Effector memory CD4-positive, alpha-beta T cell (primary cell): ENCODE data around the gene HYAL1.

Experiments used
- DNase-seq, 3 donors: peaks; one replicate each; pipeline ENCODE4 v3.0.0-alpha.2; 2020
- H3K27ac ChIP-seq: 2 replicates; pipeline ENCODE4 v1.7.0; 2013; ENCODE audit warnings: mild to moderate bottlenecking, low read length, moderate library complexity; ENCODE audit not compliant: insufficient read depth, poor library complexity, severe bottlenecking
- H3K27me3 ChIP-seq: replicated peaks from 2 replicates; pipeline ENCODE4 v1.7.0; 2013; ENCODE audit warnings: mild to moderate bottlenecking, low read length; ENCODE audit not compliant: insufficient read depth, control insufficient read depth, poor library complexity, severe bottlenecking
- H3K36me3 ChIP-seq: 2 replicates; pipeline ENCODE4 v1.7.0; 2013; ENCODE audit warnings: mild to moderate bottlenecking, low read length, moderate library complexity; ENCODE audit not compliant: control insufficient read depth, insufficient read depth
- H3K4me1 ChIP-seq: 2 replicates; pipeline ENCODE4 v1.7.0; 2013; ENCODE audit warnings: low read length, mild to moderate bottlenecking; ENCODE audit not compliant: control insufficient read depth, insufficient read depth, poor library complexity, severe bottlenecking
- H3K4me3 ChIP-seq: 2 replicates; pipeline ENCODE4 v1.7.0; 2013; ENCODE audit warnings: low read length, low read depth, mild to moderate bottlenecking; ENCODE audit not compliant: insufficient read depth, poor library complexity, severe bottlenecking
- H3K9me3 ChIP-seq: 2 replicates; pipeline ENCODE4 v1.7.0; 2013; ENCODE audit warnings: mild to moderate bottlenecking, low read length, moderate library complexity; ENCODE audit not compliant: control insufficient read depth

Gene HYAL1

GRCh38 chr3:50333744-50334328, 30.5 kb upstream of the HYAL1 start:
- H3K36me3 ChIP-seq = peaks cover 25% of the 10 kb centered on the region
- H3K4me1 ChIP-seq = peaks cover 31% of the 10 kb centered on the region
- H3K9me3 ChIP-seq = no peaks in the 10 kb centered on the region
- H3K27me3 ChIP-seq = no peaks in the 10 kb centered on the region
- H3K4me3 ChIP-seq = no peak overlapping the region
- H3K27ac ChIP-seq = peak overlapping the region; percentile 95
- DNase-seq = no peak

- peaks cover 41% of the 10 kb centered on the region for H3K4me1 ChIP-seq
- H3K9me3 ChIP-seq = no peaks in the 10 kb centered on the region
- no peak overlapping the region for H3K4me3 ChIP-seq
- H3K27me3 ChIP-seq = no peaks in the 10 kb centered on the region
- no peak overlapping the region for H3K27ac ChIP-seq
- H3K36me3 ChIP-seq = peaks cover 25% of the 10 kb centered on the region
- no peak for DNase-seq
Measured at GRCh38 chr3:50331364-50331907, 28.1 kb upstream of the HYAL1 start.

- H3K27me3 ChIP-seq = no peaks in the 10 kb centered on the region
- DNase-seq = no peak
- peaks cover 25% of the 10 kb centered on the region for H3K36me3 ChIP-seq
- no peaks in the 10 kb centered on the region for H3K9me3 ChIP-seq
- no peak overlapping the region for H3K27ac ChIP-seq
- peaks cover 33% of the 10 kb centered on the region for H3K4me1 ChIP-seq
- H3K4me3 ChIP-seq = no peak overlapping the region
Measured at GRCh38 chr3:50330330-50330729, 27.0 kb upstream of the HYAL1 start.

- no peaks in the 10 kb centered on the region for H3K27me3 ChIP-seq
- DNase-seq = peak; percentile 90 to 94 (median 91)
- H3K9me3 ChIP-seq = no peaks in the 10 kb centered on the region
- H3K27ac ChIP-seq = peak within 1 kb of the TSS; percentile 79
- H3K4me1 ChIP-seq = peaks cover 17% of the 10 kb centered on the region
- peak within 1 kb of the TSS; percentile 84 for H3K4me3 ChIP-seq
- H3K36me3 ChIP-seq = peaks cover 25% of the 10 kb centered on the region
Measured at GRCh38 chr3:50327943-50328691, 24.7 kb upstream of the HYAL1 start, which contains the start of gene TUSC2. TUSC2 (minus strand) TSS chr3:50328223; CDS start chr3:50328099, 124 bp downstream.

- peak overlapping the region; percentile 84 for H3K4me3 ChIP-seq
- peaks cover 23% of the 10 kb centered on the region for H3K36me3 ChIP-seq
- peaks cover 17% of the 10 kb centered on the region for H3K4me1 ChIP-seq
- no peaks in the 10 kb centered on the region for H3K9me3 ChIP-seq
- H3K27ac ChIP-seq = peak overlapping the region; percentile 79
- no peaks in the 10 kb centered on the region for H3K27me3 ChIP-seq
- DNase-seq = no peak
Measured at GRCh38 chr3:50327129-50327528, 23.8 kb upstream of the HYAL1 start.

GRCh38 chr3:50326182-50326541, 22.8 kb upstream of the HYAL1 start:
- peaks cover 13% of the 10 kb centered on the region for H3K36me3 ChIP-seq
- no peaks in the 10 kb centered on the region for H3K9me3 ChIP-seq
- no peaks in the 10 kb centered on the region for H3K27me3 ChIP-seq
- DNase-seq = no peak
- H3K27ac ChIP-seq = no peak overlapping the region
- H3K4me3 ChIP-seq = no peak overlapping the region
- H3K4me1 ChIP-seq = peaks cover 24% of the 10 kb centered on the region

GRCh38 chr3:50325497-50326181, 22.3 kb upstream of the HYAL1 start:
- H3K27me3 ChIP-seq = no peaks in the 10 kb centered on the region
- peaks cover 28% of the 10 kb centered on the region for H3K4me1 ChIP-seq
- H3K36me3 ChIP-seq = peaks cover 8% of the 10 kb centered on the region
- H3K27ac ChIP-seq = no peak overlapping the region
- no peak overlapping the region for H3K4me3 ChIP-seq
- DNase-seq = no peak
- H3K9me3 ChIP-seq = no peaks in the 10 kb centered on the region

GRCh38 chr3:50325113-50325480, 21.7 kb upstream of the HYAL1 start:
- Histone ChIP-seq H3K4me3 (no peak overlapping the region), H3K36me3 (peaks cover 2% of the 10 kb centered on the region), H3K27ac (no peak overlapping the region), H3K9me3 (no peaks in the 10 kb centered on the region), H3K4me1 (peaks cover 34% of the 10 kb centered on the region), H3K27me3 (no peaks in the 10 kb centered on the region)
- DNase-seq = no peak

GRCh38 chr3:50324351-50325112, 21.2 kb upstream of the HYAL1 start:
- Histone ChIP-seq H3K4me3 (no peak overlapping the region), H3K4me1 (peaks cover 38% of the 10 kb centered on the region), H3K27me3 (no peaks in the 10 kb centered on the region), H3K36me3 (no peaks in the 10 kb centered on the region), H3K9me3 (no peaks in the 10 kb centered on the region), H3K27ac (no peak overlapping the region)
- DNase-seq = peak in 2 of 3 donors; percentile 34 to 39
